Renal pelvis (tissue), 4 donors: Measurements from ENCODE around the gene DRAP1. TPM values are rescaled to one million over a fixed set of nuclear protein-coding genes. Genes with fewer than 3 reads are reported as not detected.

Experiments used
- DNase-seq: peaks from one replicate; pipeline ENCODE4 v3.0.0-alpha.2; 2013
- polyA plus RNA-seq, 3 donors: library from polyadenylated mRNA; unstranded; fragments of 120-200 nt; gene quantifications; one replicate each; pipeline ENCODE4 v1.2.1, GENCODE V29; 2013; ENCODE audit not compliant: insufficient read length in 3 of 3

The DRAP1 gene
- polyA plus RNA-seq, 3 donors = 82.5 to 112 (median 93.0) TPM

GRCh38 chr11:65898656-65899355, 20.4 kb upstream of the DRAP1 start:
- DNase-seq = no peak

DNA sequence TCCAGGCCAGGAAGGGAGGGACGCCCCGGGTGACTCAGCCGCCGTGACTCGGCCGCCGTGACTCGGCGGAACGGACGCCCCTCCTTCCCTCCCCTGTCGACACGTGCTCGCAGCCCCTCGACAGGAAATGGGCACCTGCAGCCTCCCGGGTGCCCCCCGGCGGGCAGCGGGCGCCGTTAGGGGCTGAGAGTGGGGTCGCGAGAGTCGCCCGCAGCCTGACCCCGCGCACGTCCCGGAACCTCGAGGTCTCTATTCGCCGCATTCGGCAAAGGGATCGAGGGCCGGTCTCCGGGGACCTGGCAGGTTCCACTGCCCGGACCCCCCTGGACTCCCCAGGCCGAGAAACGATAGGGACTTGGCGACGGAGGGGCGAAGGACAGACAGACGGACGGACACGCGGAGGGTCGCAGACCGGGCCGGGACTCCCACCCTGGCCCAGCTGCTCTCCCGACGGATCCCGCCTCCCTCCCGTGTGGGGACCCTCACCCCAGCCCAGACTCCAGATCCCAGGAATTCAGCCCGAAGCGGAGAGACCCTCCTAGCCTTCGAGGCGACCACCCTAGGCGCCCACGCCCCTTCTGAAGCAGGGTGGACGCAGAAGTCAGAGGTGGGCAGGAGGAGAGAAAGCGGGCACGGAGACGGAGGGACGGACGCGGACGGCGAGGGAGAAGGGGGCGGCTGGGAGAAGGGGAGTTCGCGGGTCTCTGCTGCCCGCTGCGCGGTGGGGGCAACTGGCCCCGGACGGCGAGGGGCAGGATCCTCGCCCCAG, 19.7 kb upstream of the DRAP1 start:
- DNase-seq = peak; percentile 35

DNA sequence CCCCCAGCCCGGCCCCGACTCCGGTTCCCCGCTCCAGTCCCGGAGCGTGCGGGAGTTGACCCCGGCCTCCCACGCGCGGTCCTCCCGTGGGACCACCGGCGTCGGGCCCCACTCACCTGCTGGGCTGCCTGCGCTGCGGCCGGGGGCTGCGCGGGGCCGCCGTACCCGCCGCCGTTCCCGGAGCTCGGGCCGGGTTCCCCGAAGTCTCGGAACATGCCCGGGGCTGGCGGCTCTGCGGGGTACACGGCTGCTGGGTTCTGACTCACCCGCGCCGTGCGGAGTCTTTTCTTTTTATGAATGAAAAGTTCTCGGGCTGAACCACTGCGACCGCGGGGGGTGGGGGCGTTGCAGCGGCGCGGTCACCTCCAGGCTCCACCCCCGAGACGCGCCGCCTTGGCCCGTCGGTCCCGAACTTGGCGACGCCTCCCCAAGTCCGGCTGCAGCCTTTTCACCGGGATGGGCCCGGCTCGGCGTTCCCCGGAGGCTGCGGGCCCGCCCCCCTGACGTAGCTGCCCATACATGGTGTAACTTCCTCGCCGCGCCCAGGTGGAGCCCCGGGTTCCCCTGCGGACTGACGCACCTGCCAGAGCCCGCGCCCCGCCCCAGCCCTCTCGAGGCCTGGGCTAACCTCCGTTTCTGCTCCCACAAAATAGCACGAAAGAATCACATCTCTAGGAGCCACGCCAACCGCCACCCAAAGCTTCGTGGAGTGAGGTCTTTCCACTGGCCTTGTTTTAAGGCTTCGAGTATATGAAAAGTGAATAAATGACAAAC, 18.9 kb upstream of the DRAP1 start, which contains the start of gene FOSL1:
FOSL1 (minus strand) TSS at position 264 of the 774 bp plus-strand sequence; CDS start at position 215, 49 bp downstream.
- peak; percentile 61 for DNase-seq

DNA sequence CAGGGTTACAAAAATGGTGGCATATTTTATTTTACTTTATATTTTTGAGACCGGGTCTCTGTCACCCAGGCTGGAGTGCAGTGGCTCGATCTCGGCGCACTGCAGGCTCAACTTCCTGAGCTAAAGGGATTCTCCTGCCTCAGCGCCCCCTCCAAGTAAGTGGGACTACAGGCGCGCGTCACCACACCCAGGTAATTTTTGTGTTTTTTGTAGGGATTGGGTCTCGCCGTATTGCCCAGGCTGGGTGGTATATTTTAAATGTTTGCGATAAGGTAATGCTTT, 18.4 kb upstream of the DRAP1 start:
- DNase-seq = no peak

- DNase-seq = no peak
Observed at GRCh38 chr11:65903068-65903481, 16.2 kb upstream of the DRAP1 start.

DNA sequence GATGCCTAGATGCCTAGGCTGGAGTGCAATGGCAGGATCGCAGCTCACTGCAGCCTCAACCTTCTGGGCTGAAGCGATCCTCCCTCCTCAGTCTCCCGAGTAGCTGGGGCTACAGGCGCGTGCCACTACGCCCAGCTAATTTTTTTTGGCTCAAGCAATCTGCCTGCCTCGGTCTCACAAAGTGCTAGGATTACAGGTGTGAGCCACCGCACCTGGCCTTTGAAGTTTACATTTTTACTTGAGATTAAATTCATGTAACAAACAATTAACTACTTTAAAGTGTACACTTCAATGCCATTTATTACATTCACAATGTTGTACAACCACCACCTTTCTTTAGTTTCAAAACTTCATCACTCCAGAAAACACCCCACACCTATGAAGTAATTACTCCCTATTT, 15.5 kb upstream of the DRAP1 start:
- no peak for DNase-seq

GRCh38 chr11:65906602-65907001, 12.6 kb upstream of the DRAP1 start:
- no peak for DNase-seq

GRCh38 chr11:65907878-65908277, 11.3 kb upstream of the DRAP1 start:
- no peak for DNase-seq

- DNase-seq = peak; percentile 55
Observed at GRCh38 chr11:65911682-65912568, 7.3 kb upstream of the DRAP1 start.

DNA sequence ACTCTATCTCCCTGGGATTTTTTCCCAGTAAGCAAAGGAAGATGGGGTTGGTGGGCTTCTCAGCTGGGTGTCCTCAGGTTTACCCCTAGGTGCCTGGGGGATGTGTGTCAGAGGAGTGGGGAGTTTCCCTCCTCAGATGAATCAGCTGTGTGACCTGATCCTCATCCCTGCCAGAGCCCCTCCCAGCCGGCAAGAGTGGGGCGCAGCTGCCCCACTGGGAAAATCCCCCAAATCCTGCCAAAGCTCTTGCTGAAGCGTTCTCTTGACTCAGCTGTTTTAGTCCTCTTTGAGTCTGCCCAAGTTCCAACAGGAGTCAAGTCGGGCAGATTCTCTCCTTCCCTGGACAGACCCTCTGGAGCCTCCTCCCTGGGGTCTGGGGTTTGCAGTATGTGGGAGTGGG, 6.4 kb upstream of the DRAP1 start:
- DNase-seq = no peak

DNA sequence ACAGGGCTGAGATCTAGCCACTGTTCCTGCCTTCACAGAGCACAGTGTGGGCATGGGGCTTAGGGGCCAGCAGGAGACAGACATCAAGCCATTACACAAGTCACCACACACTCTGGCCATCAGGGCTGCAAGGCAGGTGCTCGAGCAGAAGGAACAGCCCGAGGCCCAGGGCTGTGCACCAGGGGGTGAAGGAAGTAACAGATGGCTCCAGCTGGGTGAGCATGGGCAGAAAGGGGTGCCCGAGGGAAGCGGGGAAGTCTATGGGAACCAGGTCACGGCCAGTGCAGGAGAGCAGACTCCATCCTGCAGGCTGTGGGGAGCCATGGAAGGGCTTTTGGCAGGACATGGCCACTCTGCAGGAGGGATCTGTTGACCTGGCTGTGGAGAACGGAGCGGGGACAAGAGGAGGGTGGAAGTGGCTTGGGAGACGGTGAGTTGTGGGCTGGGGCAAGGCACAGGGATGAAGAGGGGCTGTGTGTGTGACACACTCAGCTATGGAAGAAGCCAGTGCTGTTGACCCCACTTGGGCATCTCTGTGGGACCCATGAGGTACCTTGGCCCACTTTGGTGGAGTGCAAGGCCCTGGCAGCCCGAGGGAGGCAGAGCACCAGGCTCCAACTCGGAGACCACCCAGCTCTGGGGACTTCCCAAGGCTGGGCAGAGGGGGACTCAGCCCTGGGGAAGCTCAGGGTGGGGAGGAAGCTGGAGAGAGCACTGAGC, 4.0 kb upstream of the DRAP1 start:
- no peak for DNase-seq

- no peak for DNase-seq
Observed at GRCh38 chr11:65915821-65916251, 3.4 kb upstream of the DRAP1 start.

GRCh38 chr11:65916391-65916790, 2.8 kb upstream of the DRAP1 start:
- no peak for DNase-seq

DNA sequence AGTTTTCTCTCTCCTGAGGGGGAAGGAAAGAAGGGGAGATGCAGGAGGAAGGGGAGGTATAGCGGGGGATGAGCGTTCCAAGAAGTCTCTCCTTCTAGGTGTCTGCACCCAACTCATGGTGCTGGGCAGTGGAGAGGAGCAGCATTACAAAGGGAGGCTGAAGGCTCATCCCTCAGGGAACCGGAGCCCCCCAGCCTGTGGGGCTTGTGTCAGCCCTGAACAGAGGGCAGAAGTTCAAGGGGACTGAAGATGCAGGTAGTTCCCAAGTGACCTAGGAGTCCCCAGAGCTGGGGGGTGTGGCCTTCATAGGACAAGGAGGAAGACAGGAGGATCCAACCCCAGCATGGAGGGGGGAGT, 2.2 kb upstream of the DRAP1 start:
- no peak for DNase-seq

GRCh38 chr11:65917434-65918210, 1.6 kb upstream of the DRAP1 start:
- DNase-seq = no peak

DNA sequence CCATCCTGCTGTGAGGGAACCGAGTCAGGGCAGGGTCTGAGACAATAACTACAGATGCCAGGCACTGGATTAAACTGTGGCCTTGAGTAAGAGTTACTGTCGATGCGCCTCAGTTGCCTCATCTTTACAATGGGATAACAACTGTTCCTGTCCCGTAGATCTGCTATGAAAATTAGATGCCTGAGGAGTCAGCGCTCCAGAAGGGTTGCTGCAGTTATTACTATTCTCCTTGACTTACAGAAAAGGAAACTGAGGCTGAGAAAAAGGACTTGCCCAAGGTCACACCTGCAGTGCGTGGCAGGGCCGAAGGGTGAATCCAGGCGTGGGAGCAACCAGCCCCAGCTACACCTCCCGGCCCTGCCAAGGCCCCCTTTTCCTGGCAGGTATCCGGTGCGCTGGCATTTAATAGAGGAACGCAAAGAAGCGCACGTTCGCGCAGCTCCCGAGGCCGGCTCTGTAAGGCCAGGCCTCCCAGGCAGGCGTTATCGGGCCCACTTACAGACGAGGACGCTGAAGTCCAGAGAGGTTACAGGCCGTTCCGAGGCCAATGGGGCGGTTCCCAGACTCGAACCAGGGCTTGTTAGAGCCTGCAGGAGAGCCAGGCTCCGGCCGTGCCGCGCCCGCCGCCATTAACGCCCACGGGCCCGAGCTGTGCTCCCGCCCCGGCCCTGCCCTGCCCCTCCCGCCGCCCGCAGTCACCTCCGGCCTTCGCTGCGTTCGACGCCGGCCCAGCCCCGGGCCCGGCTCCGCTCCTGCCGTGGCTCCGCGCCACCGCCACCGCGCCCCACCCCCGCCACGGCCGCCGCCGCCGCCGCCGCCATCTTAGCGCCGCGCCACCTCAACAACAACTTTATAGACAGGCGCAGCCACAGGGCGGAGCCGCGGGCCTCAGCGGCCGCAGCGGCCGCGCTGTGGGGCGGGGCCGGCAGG, 750 bp upstream of the DRAP1 start, which contains the start of gene C11orf68:
C11orf68 (minus strand) TSS at position 852 of the 930 bp plus-strand sequence; CDS start at position 821, 31 bp downstream.
- DNase-seq = no peak

DNA sequence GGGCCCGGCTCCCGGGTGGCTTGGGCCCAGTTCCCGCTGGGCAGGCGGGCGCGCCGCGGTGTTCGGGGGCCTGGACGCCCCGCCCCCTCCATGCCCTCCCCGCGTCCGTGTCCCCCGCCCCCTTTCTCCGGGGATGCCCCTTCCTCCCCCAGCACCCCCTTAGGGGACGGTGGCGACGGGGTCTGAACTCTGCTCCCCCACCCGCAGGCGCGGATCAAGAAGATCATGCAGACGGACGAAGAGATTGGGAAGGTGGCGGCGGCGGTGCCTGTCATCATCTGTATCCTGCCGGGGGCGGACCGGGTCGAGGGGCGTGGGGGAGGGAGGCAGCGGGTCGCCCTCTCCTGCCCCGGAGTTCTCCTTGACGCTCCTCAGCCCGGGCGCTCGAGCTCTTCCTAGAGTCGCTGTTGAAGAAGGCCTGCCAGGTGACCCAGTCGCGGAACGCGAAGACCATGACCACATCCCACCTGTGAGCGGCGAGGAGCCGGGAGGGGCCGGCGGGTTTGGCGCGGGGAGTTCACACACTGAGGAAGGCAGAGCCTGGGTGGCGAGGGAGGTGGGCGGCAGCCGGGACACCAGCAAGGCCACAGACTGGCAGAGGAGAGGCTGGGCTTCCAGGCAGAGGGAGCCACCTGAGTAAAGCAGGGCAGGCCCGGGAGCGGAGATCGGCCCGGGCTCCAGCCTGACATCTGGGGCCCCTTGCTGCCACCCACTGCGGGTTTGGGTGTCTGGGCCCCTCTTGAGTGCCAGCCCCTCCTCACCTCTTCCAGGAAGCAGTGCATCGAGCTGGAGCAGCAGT, 546 bp downstream of the DRAP1 start:
- no peak for DNase-seq

DNA sequence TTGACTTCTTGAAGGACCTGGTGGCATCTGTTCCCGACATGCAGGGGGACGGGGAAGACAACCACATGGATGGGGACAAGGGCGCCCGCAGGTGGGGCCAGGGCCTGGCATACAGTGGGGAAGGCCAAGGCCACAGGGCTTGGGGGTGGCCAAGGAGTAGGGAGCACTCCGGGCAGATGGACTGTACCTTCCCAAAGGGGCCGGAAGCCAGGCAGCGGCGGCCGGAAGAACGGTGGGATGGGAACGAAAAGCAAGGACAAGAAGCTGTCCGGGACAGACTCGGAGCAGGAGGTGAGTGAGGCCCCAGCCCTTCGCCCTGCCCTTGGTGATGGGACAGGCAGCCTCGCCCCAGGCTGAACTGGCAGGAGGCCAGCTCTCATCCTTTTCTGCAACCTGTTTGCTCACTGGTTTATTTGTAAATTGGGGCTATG, 1.2 kb downstream of the DRAP1 start:
- DNase-seq = no peak
